ENCODE results near the gene COX15. TPM values are rescaled to one million over a fixed set of nuclear protein-coding genes. Genes with fewer than 3 reads are reported as not detected.
A peak's percentile ranks its signal among the peaks of the same experiment; 100 is the strongest.
"Not testable (repeated sequence)": the region's sequence is repeated elsewhere in the genome, so short reads cannot be mapped to it uniquely, and the experiment has no call there.

Gene COX15
- total and polyA plus RNA-seq, 2 of the 4 experiments (the other 2 are of a cell fraction), result 18.9 to 40.1 TPM

DNA sequence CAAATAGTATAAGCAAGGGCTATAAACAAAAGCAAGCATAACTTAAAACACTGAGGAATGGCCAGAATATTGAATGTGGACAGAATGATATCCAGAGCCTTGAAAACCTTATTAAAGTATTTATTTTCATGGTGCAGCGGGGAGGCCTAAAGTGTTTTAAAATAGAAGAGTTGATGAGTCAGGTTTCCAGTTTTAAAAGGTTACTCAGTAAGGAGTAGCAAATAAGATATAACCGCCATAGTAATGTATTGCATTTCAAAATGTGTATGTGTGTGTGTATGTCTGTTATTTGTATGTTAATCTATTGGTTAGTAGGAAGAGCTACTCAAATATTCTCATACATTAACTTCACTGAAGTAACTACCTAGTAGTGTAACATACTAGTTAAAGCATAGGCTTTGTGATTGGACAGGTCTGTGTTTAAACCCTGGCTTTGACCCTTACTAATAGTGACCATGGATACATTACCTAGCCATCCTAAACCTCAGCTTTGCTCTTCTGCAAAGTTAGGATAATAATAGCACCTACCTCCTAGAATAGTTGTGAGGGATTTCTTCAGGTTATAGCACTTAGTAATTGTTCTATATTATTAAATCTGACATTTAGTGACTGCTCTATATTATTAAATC is 17.0 kb upstream of the COX15 start:
- Histone ChIP-seq H3K36me3 (ENCODE audit: control insufficient read depth, insufficient read depth, low read length) (peaks cover 17% of the 10 kb centered on the region), H3K4me1 (ENCODE audit: control insufficient read depth, insufficient read depth, low read length) (peaks cover 2% of the 10 kb centered on the region; the same call in 1 of the 2 replicates), H3K9me3 (ENCODE audit: control insufficient read depth, insufficient read depth, low read length) (no peaks in the 10 kb centered on the region), H2AK9ac (replicated peaks; ENCODE audit: low read depth, low read length, poor library complexity) (no peak overlapping the region), H2BK20ac (ENCODE audit: low read depth, low read length) (no peak overlapping the region), H3K56ac (ENCODE audit: extremely low read depth, insufficient read depth, low read length) (no peak overlapping the region), H3K9me1 (ENCODE audit: insufficient read depth, low read length) (no peaks in the 10 kb centered on the region), H4K5ac (ENCODE audit: low read depth, low read length) (no peak overlapping the region), H4K8ac (ENCODE audit: low read depth in 2 of 2, low read length in 2 of 2) (no peak overlapping the region), H2AK5ac (ENCODE audit: low read depth, low read length) (no peak overlapping the region), H3K79me1 (ENCODE audit: low read depth in 1 of 2, low read length in 2 of 2) (no peaks in the 10 kb centered on the region; a peak in 2 of 4 replicates), H3K14ac (replicated peaks; ENCODE audit: low read depth, low read length) (no peak overlapping the region), H4K20me1 (ENCODE audit: insufficient read depth, low read length) (no peaks in the 10 kb centered on the region), H3K18ac (ENCODE audit: low read depth, low read length) (peak overlapping the region; percentile 52; the same call in 1 of the 2 replicates), H3K27me3 (ENCODE audit: control insufficient read depth, insufficient read depth, low read length) (no peaks in the 10 kb centered on the region), H3K23ac (ENCODE audit: low read depth, low read length) (no peak overlapping the region), H3K27ac (ENCODE audit: insufficient read depth, low read length) (no peak overlapping the region), H4K91ac (ENCODE audit: insufficient read depth, low read depth, low read length) (no peak overlapping the region), H2BK5ac (ENCODE audit: low read depth, low read length, poor library complexity, severe bottlenecking) (peak overlapping the region; percentile 39), H3K4me2 (ENCODE audit: low read depth, low read length) (peak overlapping the region; percentile 11; the same call in 1 of the 2 replicates), H2BK15ac (ENCODE audit: low read depth, low read length) (no peak overlapping the region), H3K9ac (ENCODE audit: low read depth, low read length) (no peak overlapping the region), H3K4ac (ENCODE audit: low read depth, low read length) (no peak overlapping the region), H3K4me3 (ENCODE audit: insufficient read depth, low read depth, low read length) (no peak overlapping the region), H2BK120ac (ENCODE audit: low read depth, low read length) (no peak overlapping the region), H2AFZ (replicated peaks; ENCODE audit: low read length, poor library complexity) (no peak overlapping the region)
- ChIA-PET CTCF (no interaction called here), POLR2A (ENCODE audit: unreplicated experiment) (no interaction called here)
- WGBS, 2 experiments (ENCODE audit: extremely low coverage in 2 of 2, insufficient read length in 1 of 2), result no CpG with 5 or more reads among the region's 2 CpGs
- TF ChIP-seq MAFK (IDR thresholded peaks at IDR 0.05; ENCODE audit: low read depth, low read length) (0 out of 2 replicates have a peak, but pooled peaks have one; percentile 7), NFE2L2 (IDR thresholded peaks at IDR 0.05; ENCODE audit: low read depth, low read length) (no peak), MAZ (IDR thresholded peaks at IDR 0.05; ENCODE audit: borderline replicate concordance, low read depth, low read length) (no peak)
- no TSS peak for BruUV-seq (replicated peaks)
- ATAC-seq (ENCODE audit: low read depth), result peak; percentile 49
- peak; percentile 21 for DNase-seq
- dilution Hi-C loops (cut with HindIII; ENCODE audit: low sequenced_read_pairs, unreplicated experiment), result no loop called here
- intact Hi-C loops (cut with micrococcal nuclease), result no loop called here
- in situ Hi-C loops (cut with MboI; ENCODE audit: low sequenced_read_pairs), result no loop called here

- CTCF ChIA-PET, DNase-seq: not testable (repeated sequence)
These were observed 14.2 kb upstream of the COX15 start for GRCh38 chr10:99746166-99746565.

More at GRCh38 chr10:99746166-99746565, 14.2 kb upstream of the COX15 start:
- BruUV-seq (replicated peaks); H4K5ac ChIP-seq (ENCODE audit: low read depth, low read length); H3K9me3 ChIP-seq (ENCODE audit: control insufficient read depth, insufficient read depth, low read length); H3K27me3 ChIP-seq (ENCODE audit: control insufficient read depth, insufficient read depth, low read length); H3K27ac ChIP-seq (ENCODE audit: insufficient read depth, low read length); H3K4me3 ChIP-seq (ENCODE audit: insufficient read depth, low read depth, low read length); dilution Hi-C loops (cut with HindIII; ENCODE audit: low sequenced_read_pairs, unreplicated experiment); H3K18ac ChIP-seq (ENCODE audit: low read depth, low read length); H3K4me1 ChIP-seq (ENCODE audit: control insufficient read depth, insufficient read depth, low read length); H3K14ac ChIP-seq (replicated peaks; ENCODE audit: low read depth, low read length); H3K56ac ChIP-seq (ENCODE audit: extremely low read depth, insufficient read depth, low read length); H2BK120ac ChIP-seq (ENCODE audit: low read depth, low read length); H4K8ac ChIP-seq (ENCODE audit: low read depth in 2 of 2, low read length in 2 of 2); H2AFZ ChIP-seq (replicated peaks; ENCODE audit: low read length, poor library complexity); H3K9ac ChIP-seq (ENCODE audit: low read depth, low read length); H2BK20ac ChIP-seq (ENCODE audit: low read depth, low read length); H4K20me1 ChIP-seq (ENCODE audit: insufficient read depth, low read length); H2AK5ac ChIP-seq (ENCODE audit: low read depth, low read length); in situ Hi-C loops (cut with MboI; ENCODE audit: low sequenced_read_pairs); H3K4ac ChIP-seq (ENCODE audit: low read depth, low read length); H2BK15ac ChIP-seq (ENCODE audit: low read depth, low read length); POLR2A ChIA-PET (ENCODE audit: unreplicated experiment); H2BK5ac ChIP-seq (ENCODE audit: low read depth, low read length, poor library complexity, severe bottlenecking); H2AK9ac ChIP-seq (replicated peaks; ENCODE audit: low read depth, low read length, poor library complexity); H3K9me1 ChIP-seq (ENCODE audit: insufficient read depth, low read length); H3K4me2 ChIP-seq (ENCODE audit: low read depth, low read length); intact Hi-C loops (cut with micrococcal nuclease); ATAC-seq (ENCODE audit: low read depth); H3K23ac ChIP-seq (ENCODE audit: low read depth, low read length); H4K91ac ChIP-seq (ENCODE audit: insufficient read depth, low read depth, low read length): not testable (repeated sequence)
- WGBS, 2 experiments (ENCODE audit: extremely low coverage in 2 of 2, insufficient read length in 1 of 2), result no CpG with 5 or more reads among the region's 2 CpGs
- H3K79me1 ChIP-seq (ENCODE audit: low read depth in 1 of 2, low read length in 2 of 2), result peaks cover 5 to 15% of the 10 kb centered on the region in 2 experiments
- H3K36me3 ChIP-seq (ENCODE audit: control insufficient read depth, insufficient read depth, low read length), result peaks cover 25% of the 10 kb centered on the region
